Effector CD8-positive, alpha-beta T cell (primary cell): ENCODE data around the gene EPB41L4A.
"Not testable (repeated sequence)": the region's sequence is repeated elsewhere in the genome, so short reads cannot be mapped to it uniquely, and the experiment has no call there.

Source experiments
- DNase-seq: peaks from one replicate; lab custom pipeline; 2025; lab: John Stamatoyannopoulos, UW
- total RNA-seq, 4 experiments: gene quantifications; one replicate each; lab custom pipeline; 2026; lab: John Stamatoyannopoulos, UW

The EPB41L4A gene, protein sequence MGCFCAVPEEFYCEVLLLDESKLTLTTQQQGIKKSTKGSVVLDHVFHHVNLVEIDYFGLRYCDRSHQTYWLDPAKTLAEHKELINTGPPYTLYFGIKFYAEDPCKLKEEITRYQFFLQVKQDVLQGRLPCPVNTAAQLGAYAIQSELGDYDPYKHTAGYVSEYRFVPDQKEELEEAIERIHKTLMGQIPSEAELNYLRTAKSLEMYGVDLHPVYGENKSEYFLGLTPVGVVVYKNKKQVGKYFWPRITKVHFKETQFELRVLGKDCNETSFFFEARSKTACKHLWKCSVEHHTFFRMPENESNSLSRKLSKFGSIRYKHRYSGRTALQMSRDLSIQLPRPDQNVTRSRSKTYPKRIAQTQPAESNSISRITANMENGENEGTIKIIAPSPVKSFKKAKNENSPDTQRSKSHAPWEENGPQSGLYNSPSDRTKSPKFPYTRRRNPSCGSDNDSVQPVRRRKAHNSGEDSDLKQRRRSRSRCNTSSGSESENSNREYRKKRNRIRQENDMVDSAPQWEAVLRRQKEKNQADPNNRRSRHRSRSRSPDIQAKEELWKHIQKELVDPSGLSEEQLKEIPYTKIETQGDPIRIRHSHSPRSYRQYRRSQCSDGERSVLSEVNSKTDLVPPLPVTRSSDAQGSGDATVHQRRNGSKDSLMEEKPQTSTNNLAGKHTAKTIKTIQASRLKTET
- total RNA-seq = 0.35 to 3.1 (median 2.3) reads per million in 4 experiments

DNA sequence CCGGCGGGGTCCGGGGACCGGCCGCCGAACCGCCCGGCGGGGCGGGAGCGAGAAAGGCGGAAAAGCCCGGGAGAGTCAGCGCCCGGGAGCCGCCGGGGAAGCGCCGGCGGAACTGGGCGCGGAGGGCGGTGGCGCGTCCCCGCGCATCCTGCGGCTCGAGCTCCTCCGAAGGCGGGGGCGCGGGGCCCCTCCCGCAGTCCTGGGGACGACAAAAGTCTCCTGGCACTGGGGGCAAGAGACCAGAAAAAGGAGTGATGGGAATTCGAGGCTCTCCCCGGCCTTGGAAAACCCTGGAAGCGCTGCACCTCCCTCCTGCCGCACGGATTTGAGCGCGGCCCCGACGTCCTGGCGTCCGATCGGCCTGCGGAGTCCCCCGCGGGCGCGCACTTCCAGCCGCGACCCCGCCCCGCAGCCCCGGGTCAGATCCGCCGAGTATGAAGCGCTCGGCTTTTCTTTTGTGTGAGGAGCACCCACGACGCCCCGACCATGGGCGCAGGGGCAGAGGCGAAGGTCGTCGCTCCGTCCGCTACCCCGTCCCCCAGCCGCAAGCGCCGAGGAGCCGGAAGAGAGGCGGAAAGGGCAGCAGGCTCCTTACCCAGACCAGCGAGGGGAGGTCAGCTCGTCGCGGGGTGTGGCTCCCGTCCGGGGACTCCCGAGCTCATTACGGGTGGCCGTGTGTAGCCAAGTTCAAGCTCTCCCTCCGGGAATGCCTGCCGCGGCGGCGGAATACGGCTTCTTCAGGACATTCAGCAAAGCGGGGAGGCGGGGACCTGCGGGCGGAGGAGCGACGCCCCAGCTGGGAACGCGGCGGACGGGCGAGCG, at the start of gene EPB41L4A:
Gene EPB41L4A, minus strand, starts transcription at position 114 of the 822 bp plus-strand sequence. CDS start 238 bp downstream, outside the sequence.
- no peak for DNase-seq

- no peak for DNase-seq
Observed at GRCh38 chr5:112467485-112467884, 48.4 kb upstream of the EPB41L4A start.

DNA sequence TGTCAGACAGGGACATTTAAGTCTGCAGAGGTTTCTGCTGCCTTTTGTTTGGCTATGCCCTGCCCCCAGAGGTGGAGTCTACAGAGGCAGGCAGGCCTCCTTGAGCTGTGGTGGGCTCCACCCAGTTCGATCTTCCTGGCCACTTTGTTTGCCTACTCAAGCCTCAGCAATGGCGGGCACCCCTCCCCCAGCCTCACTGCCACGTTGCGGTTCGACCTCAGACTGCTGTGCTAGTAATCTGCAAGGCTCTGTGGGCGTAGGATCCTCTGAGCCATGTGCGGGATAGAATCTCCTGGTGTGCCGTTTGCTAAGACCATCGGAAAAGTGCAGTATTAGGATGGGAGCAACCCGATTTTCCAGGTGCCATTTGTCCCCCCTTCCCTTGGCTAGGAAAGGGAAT, 47.2 kb upstream of the EPB41L4A start:
- not testable (repeated sequence) for DNase-seq

- not testable (repeated sequence) for DNase-seq
Observed at GRCh38 chr5:112447187-112447760, 28.2 kb upstream of the EPB41L4A start.

DNA sequence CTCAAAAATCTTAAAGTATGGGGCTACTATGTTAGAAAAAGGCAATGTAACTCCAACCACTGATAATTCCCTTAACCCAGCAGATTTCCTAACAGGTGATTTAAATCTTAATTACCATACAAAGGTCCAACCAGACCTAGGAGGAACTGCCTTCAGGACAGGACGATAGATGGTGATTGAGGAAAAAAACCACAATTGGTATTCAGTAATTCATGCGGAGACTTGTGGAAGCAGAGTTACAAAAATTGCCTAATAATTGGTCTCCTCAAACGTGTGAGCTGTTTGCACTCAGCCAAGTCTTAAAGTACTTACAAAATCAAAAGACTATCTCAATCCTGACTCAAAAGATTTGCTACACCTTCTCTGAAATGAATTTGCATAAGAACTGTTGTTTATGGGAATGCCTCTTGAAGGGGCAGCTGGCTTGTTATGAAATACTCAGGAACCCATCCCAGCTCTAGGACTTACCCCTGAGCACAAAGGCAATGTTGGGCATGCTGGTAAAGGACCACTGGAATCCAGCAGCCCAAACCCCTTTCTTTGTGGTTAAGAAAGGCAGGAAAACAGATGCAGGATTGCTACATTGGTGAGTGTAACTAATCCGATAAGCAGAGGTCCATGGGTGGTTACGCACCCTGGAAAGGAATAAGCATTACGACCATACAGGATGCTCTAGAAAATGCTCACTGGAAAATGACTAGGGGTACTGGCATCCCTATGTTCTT, 26.7 kb upstream of the EPB41L4A start:
- no peak for DNase-seq

DNA sequence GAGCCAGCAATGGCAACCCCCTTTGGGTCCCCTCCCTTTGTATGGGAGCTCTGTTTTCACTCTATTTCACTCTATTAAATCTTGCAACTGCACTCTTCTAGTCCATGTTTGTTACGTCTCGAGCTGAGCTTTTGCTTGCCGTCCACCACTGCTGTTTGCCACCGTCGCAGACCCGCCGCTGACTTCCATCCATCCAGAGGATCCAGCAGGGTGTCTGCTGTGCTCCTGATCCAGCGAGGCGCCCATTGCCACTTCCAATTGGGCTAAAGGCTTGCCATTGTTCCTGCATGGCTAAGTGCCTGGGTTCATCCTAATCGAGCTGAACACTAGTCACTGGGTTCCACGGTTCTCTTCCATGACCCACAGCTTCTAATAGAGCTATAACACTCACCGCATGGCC, 24.9 kb upstream of the EPB41L4A start:
- not testable (repeated sequence) for DNase-seq

- DNase-seq = no peak
Observed at GRCh38 chr5:112440031-112440430, 21.0 kb upstream of the EPB41L4A start.

- no peak for DNase-seq
Observed at GRCh38 chr5:112436144-112436543, 17.1 kb upstream of the EPB41L4A start.

- DNase-seq = no peak
Observed at GRCh38 chr5:112434641-112435040, 15.6 kb upstream of the EPB41L4A start.

- not testable (repeated sequence) for DNase-seq
Observed at GRCh38 chr5:112426202-112426601, 7.1 kb upstream of the EPB41L4A start.

- DNase-seq = no peak
Observed at GRCh38 chr5:112419986-112420864, 1.1 kb upstream of the EPB41L4A start.

DNA sequence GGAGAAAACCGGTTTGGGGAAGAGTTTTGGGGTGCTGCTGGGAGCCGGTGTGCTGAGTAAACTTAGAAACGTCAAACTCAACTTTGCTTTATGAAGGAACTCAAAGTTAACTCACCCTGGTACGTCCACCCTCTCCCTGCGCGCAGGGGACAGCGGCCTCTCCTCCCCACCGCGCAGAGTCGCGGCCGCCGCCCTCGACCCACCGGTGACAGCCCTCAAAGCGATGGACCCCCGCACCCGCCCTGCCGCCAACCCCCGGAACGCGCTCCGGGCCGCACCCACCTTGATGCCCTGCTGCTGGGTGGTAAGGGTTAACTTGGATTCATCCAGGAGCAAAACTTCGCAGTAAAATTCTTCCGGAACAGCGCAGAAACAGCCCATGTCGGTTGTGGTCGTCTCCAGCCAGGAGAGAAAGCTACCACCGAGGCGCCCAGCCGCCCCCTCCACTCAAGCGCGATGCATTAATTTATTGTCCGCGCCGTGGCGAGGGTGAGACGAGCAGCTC, 366 bp downstream of the EPB41L4A start:
- DNase-seq = no peak

DNA sequence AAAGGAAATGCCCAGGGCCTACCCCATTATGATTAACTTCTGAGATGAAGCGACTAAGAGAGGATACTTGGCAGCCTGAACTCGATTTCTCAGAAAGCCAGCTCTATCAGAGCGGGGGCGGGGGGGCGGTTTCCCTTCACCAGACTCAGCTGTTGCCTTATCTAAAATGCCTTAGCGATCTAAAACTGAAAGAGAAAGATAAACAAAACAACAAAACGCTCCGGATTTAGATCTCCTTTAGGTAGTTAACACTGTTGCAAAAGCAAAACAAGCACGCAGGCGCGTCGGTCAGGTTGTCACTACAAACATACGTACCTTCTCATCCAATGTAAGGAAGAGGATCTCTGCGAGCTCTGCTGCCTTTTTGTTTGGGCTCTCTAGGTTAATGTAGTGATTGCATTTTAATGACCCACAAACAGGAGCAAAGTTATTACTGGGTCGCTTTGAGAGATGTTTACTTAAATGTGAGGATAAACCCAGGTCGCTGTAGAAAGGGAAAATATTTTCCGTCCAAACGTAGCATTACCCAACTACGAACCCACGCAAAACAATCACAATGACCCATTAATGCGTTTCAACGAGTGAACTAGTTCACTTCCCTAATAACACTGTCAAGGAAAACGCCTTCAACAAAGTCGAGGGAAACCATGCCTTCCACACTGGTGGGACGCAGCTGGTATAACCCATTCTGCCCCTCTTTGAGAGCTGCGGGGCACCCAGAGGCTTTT, 982 bp downstream of the EPB41L4A start:
- no peak for DNase-seq

- DNase-seq = no peak
Observed at GRCh38 chr5:112415552-112415951, 3.5 kb downstream of the EPB41L4A start.

DNA sequence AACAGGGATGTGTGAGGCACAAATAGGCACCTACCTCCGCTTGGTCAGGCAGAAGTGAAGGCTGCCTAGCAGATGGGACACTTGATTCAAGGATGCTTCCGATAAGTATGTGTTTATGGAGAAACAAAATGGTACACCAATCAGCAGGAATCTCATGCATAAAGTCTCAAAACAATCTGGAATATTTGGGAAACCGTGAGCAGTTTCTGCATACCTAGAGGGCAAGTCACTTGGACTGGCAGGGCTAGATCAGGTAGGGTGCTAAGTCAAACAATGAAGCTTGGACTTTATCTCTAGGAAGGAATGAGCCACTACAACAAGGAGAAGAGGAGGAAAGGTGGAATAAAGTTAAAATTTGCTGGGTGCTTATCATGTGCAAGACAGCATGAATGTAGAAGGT, 5.5 kb downstream of the EPB41L4A start:
- no peak for DNase-seq

- no peak for DNase-seq
Observed at GRCh38 chr5:112412346-112412745, 6.7 kb downstream of the EPB41L4A start.

- no peak for DNase-seq
Observed at GRCh38 chr5:112411903-112412302, 7.2 kb downstream of the EPB41L4A start.

DNA sequence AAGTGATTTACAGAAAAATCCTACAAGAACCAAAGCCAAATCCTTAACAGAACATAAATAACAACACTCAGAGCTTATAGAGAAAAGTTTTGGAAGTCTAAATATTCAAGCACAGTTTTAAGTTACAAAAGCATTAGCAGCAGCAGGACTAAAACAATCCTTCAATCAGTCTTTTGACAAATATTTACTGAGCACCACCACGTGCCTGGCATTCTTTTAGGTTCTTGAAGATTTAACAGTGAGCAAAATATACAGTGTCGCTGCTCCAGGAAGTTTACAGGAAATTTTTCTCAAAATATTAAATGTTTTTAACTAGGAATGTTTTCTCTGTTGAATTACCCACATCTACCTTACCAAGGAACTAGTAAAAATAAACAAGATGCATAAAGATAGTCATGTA, 11.4 kb downstream of the EPB41L4A start:
- DNase-seq = no peak

DNA sequence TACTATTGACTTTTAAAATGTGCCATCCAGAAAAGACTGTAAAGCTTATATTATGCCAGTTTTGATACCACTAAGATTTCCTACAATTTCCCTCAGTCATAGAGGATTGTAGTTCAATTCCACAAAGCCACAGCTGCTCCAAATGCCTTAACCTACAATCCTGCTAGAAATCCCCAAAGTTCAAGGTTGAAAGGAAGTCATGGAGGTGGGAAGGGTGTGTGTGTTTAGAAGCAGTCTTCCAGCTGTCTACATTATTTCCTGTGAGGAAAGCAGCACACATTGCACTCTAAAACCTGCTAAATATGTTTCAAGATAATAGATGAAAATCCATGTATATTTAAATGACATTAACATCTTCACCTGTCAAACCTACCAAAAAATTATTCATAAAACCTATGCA, 11.8 kb downstream of the EPB41L4A start:
- DNase-seq = no peak
